Smooth muscle cell (in vitro differentiated cells): ENCODE measurements around the gene LYPD3. TPM values are rescaled to one million over a fixed set of nuclear protein-coding genes. Genes with fewer than 3 reads are reported as not detected.
"Not testable (repeated sequence)": the region's sequence is repeated elsewhere in the genome, so short reads cannot be mapped to it uniquely, and the experiment has no call there.

ENCODE experiments used
- DNase-seq: peaks from one replicate; lab custom pipeline; 2025; ENCODE audit not compliant: unreplicated experiment; lab: John Stamatoyannopoulos, UW
- H2AFZ ChIP-seq: fragments of 200-600 bp; sonication (generic); 2 replicates; pipeline ENCODE4 v1.6.0; 2016; ENCODE audit warnings: antibody characterized with exemption, low read depth, mild to moderate bottlenecking
- H3F3A ChIP-seq: fragments of 200-600 bp; sonication (generic); 2 replicates; pipeline ENCODE4 v1.6.0; 2017; ENCODE audit warnings: antibody characterized with exemption, low read depth
- H3K27ac ChIP-seq: fragments of 200-600 bp; sonication (generic); 2 replicates; pipeline ENCODE4 v1.5.1; 2016; ENCODE audit warnings: low read depth, mild to moderate bottlenecking
- H3K27me3 ChIP-seq: fragments of 200-600 bp; sonication (generic); 2 replicates; pipeline ENCODE4 v1.6.1; 2016; ENCODE audit warnings: low read depth, mild to moderate bottlenecking
- H3K36me3 ChIP-seq: fragments of 200-600 bp; sonication (generic); 2 replicates; pipeline ENCODE4 v1.5.1; 2016; ENCODE audit warnings: low read depth
- H3K4me1 ChIP-seq: fragments of 200-600 bp; sonication (generic); 2 replicates; pipeline ENCODE4 v1.5.1; 2016; ENCODE audit warnings: low read depth
- H3K4me2 ChIP-seq: fragments of 200-600 bp; sonication (generic); 2 replicates; pipeline ENCODE4 v1.6.0; 2016; ENCODE audit warnings: mild to moderate bottlenecking
- H3K4me3 ChIP-seq: fragments of 200-600 bp; sonication (generic); 2 replicates; pipeline ENCODE4 v1.5.1; 2016; ENCODE audit warnings: mild to moderate bottlenecking
- H3K79me2 ChIP-seq: fragments of 200-600 bp; sonication (generic); 2 replicates; pipeline ENCODE4 v1.6.0; 2016; ENCODE audit warnings: low read depth, mild to moderate bottlenecking
- H3K9ac ChIP-seq: fragments of 200-600 bp; sonication (generic); 2 replicates; pipeline ENCODE4 v1.6.0; 2016; ENCODE audit warnings: low read depth
- H3K9me3 ChIP-seq: fragments of 200-600 bp; sonication (generic); replicated peaks from 2 replicates; pipeline ENCODE4 v1.5.1; 2016; ENCODE audit warnings: low read depth
- H4K20me1 ChIP-seq: fragments of 200-600 bp; sonication (generic); 2 replicates; pipeline ENCODE4 v1.6.0; 2016; ENCODE audit warnings: low read depth
- CTCF ChIP-seq: fragments of 200-600 bp; sonication (generic); IDR thresholded peaks from 2 replicates; pipeline ENCODE4 v1.5.1; 2017; ENCODE audit warnings: borderline replicate concordance, mild to moderate bottlenecking, antibody characterized with exemption; ENCODE audit not compliant: insufficient read depth, poor library complexity, severe bottlenecking
- WGBS: methylation state at CpG from one replicate; pipeline ENCODE4 v1.1.7; 2016; ENCODE audit warnings: low lambda C conversion rate; 5-methylcytosine and 5-hydroxymethylcytosine counted together
- polyA plus RNA-seq: library from polyadenylated mRNA; unstranded; fragments of >200 nt; fragmentation: Nextera tagmentation; extraction: Ambion mirVana; gene quantifications from 2 replicates; pipeline ENCODE4 v1.2.1, GENCODE V29; 2016
- total RNA-seq: library from RNA; depleted of rRNA; stranded (reverse); fragments of >200 nt; gene quantifications from 2 replicates; pipeline ENCODE4 v1.2.3, GENCODE V29; 2014

The LYPD3 gene
- total RNA-seq: 12.7 and 20.6 TPM in 2 replicates
- 17.9 and 36.9 TPM in 2 replicates for polyA plus RNA-seq

DNA sequence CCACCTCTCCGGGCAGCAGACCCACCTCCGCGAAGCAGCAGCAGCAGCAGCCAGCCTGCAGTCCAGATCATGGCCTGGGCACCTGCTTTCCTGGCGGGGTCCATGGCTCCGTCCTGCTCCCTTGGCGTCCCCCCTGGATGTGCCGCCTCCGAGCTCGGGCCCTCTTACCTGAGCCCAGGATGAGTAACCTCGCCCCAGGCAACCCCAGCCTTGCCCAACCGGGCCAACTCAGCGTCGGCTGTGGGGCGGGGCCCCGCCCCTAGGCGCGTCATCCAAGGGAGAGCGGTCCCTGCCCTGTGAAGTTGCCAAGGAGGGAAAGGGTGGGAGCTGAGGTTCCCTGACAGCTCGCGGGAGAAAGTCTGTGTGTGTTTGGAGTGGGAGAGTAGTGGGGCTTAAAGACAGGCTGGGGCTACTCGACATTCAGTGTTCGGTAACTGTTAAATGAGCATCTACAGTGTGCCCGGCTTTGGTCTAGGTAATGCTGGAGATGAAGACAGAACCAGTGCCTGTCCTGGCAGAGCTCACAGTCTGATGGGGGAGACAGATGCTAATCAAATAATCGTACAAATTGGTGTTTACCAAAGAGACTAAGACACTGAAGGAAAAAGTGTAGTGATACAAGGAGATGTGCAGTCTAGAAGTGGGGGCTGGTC, at the start of gene LYPD3:
TSS of gene LYPD3 (minus strand) at position 141 of the 653 bp plus-strand sequence. CDS start at position 104, 37 bp downstream.
- no peak for TF ChIP-seq CTCF
- H2AFZ ChIP-seq: no peak within 1 kb of the TSS
- H4K20me1 ChIP-seq: no peaks in the 10 kb centered on the region
- no peaks in the 10 kb centered on the region for H3K27me3 ChIP-seq
- H3K9ac ChIP-seq: peak within 1 kb of the TSS; percentile 39
- WGBS: 25% methylated on average over 24 of the region's 24 CpGs
- no peaks in the 10 kb centered on the region for H3K79me2 ChIP-seq
- peak within 1 kb of the TSS; percentile 38 for H3K27ac ChIP-seq
- H3F3A ChIP-seq: no peaks in the 10 kb centered on the region
- peak within 1 kb of the TSS; percentile 71 for H3K4me3 ChIP-seq
- no peaks in the 10 kb centered on the region for H3K36me3 ChIP-seq
- peak within 1 kb of the TSS; percentile 88 for H3K4me2 ChIP-seq
- H3K4me1 ChIP-seq: peaks cover 4% of the 10 kb centered on the region
- no peak for DNase-seq
- no peaks in the 10 kb centered on the region for H3K9me3 ChIP-seq

DNA sequence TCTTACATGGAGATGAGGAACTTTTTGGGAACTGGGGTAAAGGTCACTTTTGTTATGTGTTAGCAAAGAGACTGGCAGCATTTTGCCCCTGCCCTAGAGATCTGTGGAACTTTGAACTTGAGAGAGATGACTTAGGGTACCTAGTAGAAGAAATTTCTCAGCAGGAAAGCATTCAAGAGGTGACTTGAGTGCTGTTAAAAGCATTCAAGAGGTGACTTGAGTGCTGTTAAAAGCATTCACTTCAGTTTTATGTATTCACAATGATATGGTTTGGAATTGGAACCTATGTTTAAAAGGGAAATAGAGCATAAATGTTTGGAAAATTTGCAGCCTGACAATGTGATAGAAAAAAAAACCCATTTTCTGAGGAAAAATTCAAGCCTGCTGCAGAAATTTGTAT, 47.0 kb upstream of the LYPD3 start:
- not testable (repeated sequence) for H3F3A ChIP-seq, H3K4me3 ChIP-seq, H3K4me2 ChIP-seq, H3K9ac ChIP-seq, DNase-seq, H3K36me3 ChIP-seq, H3K9me3 ChIP-seq, H3K4me1 ChIP-seq, H3K27me3 ChIP-seq, H3K79me2 ChIP-seq, H3K27ac ChIP-seq, H2AFZ ChIP-seq
- H4K20me1 ChIP-seq: peaks cover 14% of the 10 kb centered on the region

DNA sequence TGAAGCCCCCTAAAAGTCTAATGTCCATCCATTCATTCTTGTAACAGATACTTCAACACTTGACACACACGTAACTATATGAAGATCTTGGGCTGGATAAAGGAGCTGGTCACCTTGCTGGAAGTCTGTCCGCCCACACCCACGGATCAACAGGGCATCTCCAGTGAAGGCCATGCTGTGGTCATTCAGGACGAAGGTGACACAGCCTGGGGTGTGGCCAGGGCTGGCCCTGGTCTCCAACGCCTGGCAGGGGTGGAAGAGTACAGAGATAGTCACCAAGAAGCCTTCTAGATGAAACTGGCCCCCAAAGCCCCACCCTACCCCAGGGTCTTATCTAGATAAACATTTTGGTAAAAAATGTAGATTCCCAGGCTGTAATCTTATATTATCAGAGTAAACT, 45.9 kb upstream of the LYPD3 start:
- no peak overlapping the region for H3K4me3 ChIP-seq
- no peaks in the 10 kb centered on the region for H3K4me1 ChIP-seq
- WGBS: 93% methylated on average over 5 of the region's 5 CpGs
- H3K9ac ChIP-seq: no peak overlapping the region
- no peak overlapping the region for H3K27ac ChIP-seq
- peaks cover 4% of the 10 kb centered on the region for H3K36me3 ChIP-seq
- no peak for DNase-seq
- H3K9me3 ChIP-seq: no peaks in the 10 kb centered on the region
- H3F3A ChIP-seq: no peaks in the 10 kb centered on the region
- TF ChIP-seq CTCF: no peak
- H4K20me1 ChIP-seq: peaks cover 14% of the 10 kb centered on the region
- no peak overlapping the region for H3K4me2 ChIP-seq
- H3K27me3 ChIP-seq: no peaks in the 10 kb centered on the region
- H3K79me2 ChIP-seq: peaks cover 5% of the 10 kb centered on the region
- no peak overlapping the region for H2AFZ ChIP-seq

DNA sequence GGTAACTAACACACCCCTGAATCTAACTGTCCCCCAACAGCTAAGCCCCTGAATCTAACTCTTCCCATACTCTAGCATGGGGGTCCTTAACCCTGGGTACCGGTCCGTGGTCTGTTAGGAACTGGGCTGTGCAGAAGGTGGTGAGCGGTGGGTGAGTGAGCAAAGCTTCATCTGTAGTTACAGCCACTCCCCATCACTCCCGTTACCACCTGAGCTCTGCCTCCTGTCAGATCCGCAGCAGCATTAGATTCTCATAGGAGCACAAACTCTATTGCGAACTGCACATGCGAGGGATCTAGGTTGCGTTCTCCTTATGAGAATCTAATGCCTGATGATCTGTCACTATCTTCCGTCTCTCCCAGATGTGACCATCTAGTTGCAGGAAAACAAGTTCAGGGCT, 45.3 kb upstream of the LYPD3 start:
- Histone ChIP-seq H3F3A (no peaks in the 10 kb centered on the region), H3K4me2 (no peak overlapping the region), H3K4me1 (no peaks in the 10 kb centered on the region), H3K27ac (no peak overlapping the region), H3K27me3 (no peaks in the 10 kb centered on the region), H3K4me3 (no peak overlapping the region), H2AFZ (no peak overlapping the region), H4K20me1 (peaks cover 11% of the 10 kb centered on the region), H3K36me3 (peaks cover 4% of the 10 kb centered on the region), H3K9ac (no peak overlapping the region), H3K9me3 (no peaks in the 10 kb centered on the region), H3K79me2 (peaks cover under 1% of the 10 kb centered on the region)
- TF ChIP-seq CTCF: no peak
- no peak for DNase-seq
- WGBS: 96% methylated on average over 9 of the region's 9 CpGs
